CD4-positive, alpha-beta T cell treated with Interleukin-21 for 1 hour (primary cell): Measurements from ENCODE around the gene RPS2.

Source experiments
- DNase-seq: peaks from one replicate; pipeline ENCODE4 v3.0.0-alpha.2; 2020

The RPS2 gene

DNA sequence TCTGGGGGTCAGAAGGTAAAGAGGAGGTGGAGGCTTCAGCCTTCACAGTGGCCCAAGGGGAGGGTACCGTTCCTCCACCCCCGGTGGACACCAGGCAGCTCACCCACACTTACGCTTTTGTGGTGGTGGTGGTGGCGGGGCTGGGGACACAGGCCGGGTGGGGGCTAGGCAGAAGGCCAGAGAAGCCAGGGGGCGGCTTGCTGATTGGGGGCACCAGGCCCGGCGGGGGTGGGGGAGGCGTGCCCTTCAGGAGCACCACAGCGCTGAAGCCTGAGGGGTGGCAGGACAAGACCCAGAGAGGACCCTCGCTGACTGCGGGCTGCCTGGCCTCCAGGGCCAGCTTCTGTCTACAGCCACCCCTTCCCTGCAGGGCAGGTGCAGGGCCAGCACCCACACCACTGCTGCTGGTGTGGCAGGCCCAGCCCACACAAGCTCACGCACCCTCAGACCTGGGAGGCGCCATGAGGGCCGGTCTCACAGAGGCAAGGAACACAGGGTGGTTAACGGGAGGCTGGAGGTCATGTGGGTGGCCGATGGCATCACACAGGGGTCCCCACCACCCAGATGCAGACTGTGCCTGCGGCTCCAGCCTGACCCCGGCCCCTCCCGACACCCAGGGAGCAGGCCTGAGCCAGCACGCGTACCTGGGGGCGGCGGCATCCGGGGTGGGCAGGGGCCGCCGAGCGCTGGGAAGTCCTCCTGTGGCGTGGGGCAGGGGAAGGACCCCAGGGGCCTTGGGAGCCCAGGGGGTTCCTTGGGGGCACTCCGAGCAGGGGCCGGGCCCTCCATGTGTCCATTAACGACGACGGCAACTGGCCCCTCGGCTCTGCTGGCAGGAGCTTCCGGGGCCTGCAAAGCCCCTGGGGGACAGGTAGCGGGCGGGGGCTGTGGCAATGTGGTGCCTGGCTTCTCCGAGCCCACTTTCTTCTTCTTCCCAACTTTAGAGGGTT is 34.5 kb upstream of the RPS2 start:
- no peak for DNase-seq

DNA sequence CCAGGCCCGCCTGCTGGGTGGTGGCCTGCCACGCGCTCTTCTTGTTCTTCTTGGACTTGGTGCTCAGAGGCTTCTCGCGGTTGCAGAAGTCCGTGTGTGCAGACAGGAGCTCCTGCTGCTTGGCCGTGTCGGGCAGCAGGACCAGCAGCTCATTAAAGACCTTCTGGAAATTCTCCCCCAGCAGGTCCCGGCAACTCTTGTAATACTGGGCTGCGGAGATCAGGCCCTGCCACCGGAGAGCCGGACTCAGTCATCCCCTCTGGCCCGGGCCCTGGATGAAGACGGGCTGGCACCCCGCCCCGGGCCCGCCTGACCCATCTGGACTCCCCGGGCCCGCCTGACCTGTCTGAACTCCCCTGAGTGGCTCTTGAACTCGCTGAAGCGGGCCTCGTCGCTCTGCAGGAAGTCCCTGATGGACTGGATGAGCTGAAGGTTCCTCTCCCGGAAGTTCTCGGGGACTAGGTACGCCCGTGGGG is 33.8 kb upstream of the RPS2 start:
- DNase-seq, result no peak

DNA sequence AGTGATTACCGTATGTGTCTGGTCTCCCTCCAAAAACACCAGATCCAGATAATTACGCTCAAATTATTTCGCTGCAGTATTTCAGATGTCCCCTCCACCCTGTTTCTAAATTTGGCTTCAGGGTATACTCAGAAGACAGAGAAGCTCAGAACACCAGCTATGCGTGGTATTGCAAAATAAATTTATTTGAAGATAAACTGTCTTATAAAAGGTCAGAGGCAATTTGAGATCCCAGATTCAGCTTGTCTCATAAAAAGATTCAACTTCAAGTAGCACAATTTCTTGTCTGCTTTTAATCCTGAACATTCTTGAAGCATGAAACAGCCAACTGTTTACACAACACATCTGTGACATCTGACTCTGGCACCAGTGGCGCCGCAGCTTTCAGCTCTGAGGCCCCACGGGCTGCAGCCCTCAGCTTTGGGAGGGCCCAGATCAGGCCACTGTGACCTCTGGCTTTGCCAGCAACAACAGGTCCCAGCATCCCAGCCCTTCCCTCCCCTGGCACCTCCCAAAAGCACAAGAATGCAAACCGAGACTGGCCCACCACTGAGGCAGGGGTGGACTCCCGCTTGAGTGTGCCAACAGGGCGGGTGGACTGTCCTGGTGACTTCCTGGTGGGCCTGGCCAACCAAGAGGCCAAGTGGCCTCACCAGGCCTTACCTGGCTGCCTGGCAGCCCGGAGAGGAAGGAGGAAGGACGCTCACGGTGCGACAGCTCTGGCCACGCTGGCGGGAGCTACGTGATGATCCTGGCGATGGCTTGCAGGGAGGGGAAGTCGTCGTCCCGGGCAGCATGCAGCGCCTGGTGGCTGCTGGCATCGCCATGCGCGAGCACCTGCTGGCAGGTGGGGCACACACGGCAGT is 33.1 kb upstream of the RPS2 start:
- no peak for DNase-seq

DNA sequence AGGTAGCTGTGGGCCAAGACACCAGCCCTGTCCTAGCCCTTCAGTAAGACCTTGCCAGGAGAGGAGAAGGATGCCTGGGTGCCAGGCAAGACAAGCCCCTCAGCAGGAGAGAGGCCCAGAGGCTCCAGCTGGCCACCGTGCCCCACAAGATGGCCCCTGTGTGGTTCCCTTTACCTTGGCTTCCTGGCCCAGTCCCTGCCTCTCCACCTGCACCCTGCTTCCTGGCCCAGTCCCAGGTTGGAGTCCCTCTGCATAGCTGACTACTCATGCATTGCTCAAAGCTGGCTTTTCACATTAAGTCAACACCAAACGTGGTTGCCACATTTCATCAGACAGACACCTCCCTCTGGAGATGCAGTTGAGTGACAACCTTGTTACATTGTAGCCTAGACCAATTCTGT is 29.1 kb upstream of the RPS2 start:
- DNase-seq, result peak; percentile 25

DNA sequence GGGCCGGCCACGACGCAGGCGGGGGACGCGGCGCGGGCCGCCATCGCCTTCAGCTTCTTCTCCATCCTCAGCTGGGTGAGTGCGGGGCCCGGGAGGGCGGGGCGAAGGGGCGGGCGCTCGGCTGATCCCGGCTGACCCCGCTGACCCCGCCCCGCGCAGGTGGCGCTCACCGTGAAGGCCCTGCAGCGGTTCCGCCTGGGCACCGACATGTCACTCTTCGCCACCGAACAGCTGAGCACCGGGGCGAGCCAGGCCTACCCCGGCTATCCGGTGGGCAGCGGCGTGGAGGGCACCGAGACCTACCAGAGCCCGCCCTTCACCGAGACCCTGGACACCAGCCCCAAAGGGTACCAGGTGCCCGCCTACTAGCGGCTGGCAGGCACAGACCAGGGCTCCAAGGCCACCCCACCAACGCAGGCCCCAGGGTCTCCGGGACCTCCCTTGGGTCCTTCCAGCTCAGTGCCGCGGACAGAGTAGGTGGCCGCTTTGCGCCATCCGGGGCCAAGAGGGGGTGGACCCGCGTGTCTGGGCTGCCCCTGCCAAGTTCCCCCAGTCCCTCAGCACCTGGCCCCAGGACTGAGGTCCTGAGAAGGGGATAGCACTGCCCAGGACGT is 28.2 kb upstream of the RPS2 start:
- DNase-seq, result no peak

DNA sequence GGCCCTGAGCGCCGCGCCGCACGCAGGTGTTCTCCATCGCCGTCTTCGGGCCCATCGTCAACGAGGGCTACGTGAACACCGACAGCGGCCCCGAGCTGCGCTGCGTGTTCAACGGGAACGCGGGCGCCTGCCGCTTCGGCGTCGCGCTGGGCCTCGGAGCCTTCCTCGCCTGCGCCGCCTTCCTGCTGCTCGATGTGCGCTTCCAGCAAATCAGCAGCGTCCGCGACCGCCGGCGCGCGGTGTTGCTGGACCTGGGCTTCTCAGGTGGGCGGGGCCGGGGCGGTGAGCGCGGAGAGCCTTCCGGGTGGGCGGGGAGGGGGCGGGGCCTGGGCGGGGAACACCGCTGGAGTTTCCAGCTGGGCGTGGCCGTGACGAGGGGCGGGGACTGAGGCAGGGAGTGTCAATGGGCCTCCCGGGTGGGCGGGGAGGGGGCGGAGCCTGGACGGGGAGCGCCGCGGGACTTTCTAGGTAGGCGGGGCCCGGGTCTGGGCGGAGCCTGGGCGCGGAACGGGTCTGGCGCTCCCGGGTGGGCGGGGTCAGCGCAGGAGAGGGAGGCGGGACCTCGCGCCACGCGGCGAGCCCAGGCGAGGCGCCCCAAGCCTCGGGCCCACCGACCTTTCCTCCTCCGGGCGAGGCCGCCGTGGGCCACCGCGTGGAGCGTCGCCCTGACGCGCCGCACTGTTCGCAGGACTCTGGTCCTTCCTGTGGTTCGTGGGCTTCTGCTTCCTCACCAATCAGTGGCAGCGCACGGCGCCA is 27.5 kb upstream of the RPS2 start:
- DNase-seq, result peak; percentile 98

DNA sequence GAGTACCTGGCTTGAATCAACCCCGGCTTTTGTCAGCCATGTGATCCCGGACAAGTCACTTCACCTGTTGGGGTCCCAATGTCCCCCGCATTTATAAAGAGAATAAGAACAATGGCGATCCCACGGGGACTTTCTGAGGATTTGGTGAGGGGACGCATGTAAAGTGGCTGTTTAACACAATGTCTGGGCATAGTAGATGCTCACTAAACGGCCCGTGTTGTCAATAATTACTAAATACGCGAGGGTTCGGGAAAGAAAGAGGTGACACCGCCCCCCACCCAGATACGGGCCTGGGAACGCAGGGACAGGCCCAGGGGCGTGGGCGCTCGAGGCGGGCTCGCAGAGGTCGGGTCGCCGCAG is 26.9 kb upstream of the RPS2 start:
- no peak for DNase-seq

DNA sequence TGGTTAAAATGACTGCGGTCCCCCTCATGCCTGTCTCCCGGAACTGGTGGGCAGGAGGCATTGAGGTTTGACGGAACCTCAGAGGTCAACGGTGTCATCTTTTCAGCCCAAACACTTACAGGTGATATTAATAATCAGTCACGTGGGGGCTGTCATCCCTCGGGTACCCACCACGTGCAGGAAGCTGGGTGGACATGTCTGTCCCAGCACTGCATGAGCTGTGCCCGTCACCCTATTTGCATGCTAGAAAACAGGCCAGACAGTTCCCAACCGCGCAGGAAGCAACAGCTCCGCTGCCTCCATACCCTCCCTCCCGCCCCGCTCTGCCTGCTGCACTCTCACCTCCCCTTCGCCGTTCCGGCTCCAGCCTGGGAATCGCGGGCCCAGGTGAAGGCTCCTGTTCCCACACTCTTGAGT is 26.5 kb upstream of the RPS2 start:
- peak; percentile 73 for DNase-seq

DNA sequence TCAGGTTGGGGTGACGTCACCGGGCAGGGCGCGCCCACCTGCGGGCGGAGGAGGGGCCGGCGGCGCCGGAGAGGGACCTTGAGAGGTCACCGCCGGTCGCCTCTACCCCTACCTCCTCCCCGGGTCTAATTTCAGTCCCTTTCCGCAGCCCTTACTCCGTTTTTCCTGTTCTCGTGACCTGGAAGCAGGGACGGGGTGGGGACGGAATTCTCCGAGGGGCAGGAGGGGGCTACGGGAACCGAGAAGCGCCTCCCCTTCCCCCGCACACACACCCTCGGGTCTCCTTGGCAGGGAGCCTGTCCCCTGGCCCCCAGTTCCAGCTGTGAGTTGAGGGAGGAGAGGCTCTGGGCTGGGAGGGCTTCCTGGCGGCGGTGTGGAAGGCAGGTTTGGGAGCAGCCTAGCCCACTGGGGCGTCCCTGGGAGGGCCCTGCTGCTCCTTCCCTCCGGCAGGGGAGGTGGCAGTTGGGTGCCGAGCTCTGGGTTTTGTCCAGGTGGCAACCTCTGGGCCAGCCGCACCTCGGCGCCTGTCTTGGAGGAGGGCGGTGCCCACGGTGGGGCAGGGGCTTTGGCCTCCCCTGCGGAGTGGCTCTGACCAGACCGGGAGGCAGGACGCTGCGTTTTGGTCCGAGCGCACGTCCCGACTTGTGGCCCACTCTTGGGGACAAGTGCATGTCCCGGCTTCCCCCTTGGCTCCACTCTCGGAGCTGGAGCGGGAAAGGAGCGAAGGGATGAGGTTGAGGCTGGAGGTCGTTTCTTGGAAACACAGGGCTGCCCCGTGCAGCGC is 25.9 kb upstream of the RPS2 start:
- DNase-seq, result peak; percentile 63

DNA sequence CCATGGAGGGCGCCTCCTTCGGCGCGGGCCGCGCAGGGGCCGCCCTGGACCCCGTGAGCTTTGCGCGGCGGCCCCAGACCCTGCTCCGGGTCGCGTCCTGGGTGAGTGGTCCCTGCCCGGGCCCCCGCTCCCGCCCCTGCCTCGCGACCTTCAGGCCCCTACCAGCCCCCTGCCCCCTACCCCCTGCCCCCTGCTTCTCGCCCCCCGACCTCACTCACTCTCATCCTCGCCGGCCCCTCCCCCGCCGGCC is 25.4 kb upstream of the RPS2 start:
- DNase-seq, result no peak

DNA sequence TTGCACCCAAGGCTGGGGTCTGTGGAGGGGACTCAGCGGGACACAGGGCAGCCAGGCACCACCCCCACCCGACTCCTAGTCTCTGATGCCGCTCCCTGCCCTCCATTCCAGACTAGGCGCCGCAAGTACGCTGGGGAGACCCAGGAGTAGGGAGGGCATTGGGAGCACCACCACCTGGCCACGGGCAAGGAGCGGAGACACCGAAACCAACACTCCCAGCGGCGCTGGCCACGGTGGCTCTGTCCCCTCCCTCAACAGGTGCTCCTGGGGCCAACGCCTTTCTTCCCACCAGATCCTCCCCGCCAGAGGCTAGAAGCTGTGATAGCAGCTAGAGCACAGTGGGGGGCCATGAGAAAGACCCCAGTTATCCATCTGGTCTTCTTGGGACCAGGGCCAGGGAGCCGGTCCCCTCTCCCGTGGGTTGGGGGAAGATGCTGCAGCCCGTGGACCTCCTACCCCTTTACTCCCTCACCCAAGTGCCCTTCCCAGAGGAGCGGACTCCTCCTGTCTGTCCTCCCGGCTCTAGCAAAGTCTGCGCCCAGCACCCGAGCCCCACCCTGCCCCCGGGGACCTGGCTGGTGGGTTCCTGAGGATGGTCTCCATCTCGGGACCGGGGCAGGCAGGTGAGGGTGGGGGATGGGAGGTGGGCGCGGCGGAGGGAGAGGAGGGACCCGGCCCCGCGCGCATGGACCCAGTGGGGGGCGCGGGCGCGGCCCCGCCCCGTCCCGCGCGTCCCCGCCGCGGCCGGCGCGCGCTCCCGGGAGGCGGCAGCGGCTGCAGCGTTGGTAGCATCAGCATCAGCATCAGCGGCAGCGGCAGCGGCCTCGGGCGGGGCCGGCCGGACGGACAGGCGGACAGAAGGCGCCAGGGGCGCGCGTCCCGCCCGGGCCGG is 24.8 kb upstream of the RPS2 start, which contains the start of gene SYNGR3:
Gene SYNGR3 (plus strand): TSS at position 762 of the 892 bp plus-strand sequence. CDS start 133 bp downstream, outside the sequence.
- DNase-seq, result no peak

DNA sequence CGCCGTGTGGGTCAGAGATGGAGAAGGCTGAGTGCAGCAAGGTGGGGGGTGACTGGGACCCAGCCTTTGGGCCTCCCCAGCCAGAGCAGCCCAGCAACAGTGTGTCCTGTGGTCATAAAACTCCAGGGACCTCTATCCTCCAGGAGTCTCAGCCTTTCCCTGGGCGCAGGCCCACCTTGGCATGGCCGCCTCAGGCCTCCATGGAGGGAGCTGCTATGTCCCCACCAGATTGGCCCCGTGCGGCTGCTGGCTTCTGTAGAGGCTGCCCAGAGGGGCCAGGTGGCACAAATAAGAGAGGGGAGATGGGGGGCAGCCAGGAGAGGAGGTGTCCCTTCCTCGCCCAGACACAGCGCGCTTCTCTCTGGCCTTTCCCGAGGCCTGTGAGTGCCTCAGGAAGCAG is 22.6 kb upstream of the RPS2 start:
- DNase-seq, result no peak

DNA sequence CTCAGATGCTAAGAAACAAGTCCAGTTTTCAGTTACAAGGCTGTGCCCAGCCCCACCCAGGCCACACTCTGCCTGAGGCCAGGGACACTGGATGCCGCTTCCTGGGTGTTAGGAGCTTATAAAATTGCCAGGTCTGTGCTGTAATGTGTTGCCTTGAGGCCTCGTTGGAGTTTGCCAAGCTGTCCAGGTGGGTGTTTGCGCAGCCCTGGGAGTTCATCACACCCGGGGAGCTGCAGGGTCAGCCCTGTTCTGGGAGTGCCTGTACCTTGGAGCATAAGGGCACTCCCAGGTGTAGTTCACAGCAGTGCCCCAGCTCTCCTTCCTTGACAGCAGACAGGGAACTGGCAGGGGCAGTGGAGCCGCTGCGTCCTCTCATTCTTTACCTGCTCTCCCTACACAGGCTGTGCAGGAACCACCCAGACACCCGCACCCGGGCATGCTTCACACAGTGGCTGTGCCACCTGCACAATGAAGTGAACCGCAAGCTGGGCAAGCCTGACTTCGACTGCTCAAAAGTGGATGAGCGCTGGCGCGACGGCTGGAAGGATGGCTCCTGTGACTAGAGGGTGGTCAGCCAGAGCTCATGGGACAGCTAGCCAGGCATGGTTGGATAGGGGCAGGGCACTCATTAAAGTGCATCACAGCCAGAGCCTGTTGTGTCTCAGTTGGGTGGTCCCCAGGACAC is 21.0 kb upstream of the RPS2 start:
- DNase-seq, result no peak

DNA sequence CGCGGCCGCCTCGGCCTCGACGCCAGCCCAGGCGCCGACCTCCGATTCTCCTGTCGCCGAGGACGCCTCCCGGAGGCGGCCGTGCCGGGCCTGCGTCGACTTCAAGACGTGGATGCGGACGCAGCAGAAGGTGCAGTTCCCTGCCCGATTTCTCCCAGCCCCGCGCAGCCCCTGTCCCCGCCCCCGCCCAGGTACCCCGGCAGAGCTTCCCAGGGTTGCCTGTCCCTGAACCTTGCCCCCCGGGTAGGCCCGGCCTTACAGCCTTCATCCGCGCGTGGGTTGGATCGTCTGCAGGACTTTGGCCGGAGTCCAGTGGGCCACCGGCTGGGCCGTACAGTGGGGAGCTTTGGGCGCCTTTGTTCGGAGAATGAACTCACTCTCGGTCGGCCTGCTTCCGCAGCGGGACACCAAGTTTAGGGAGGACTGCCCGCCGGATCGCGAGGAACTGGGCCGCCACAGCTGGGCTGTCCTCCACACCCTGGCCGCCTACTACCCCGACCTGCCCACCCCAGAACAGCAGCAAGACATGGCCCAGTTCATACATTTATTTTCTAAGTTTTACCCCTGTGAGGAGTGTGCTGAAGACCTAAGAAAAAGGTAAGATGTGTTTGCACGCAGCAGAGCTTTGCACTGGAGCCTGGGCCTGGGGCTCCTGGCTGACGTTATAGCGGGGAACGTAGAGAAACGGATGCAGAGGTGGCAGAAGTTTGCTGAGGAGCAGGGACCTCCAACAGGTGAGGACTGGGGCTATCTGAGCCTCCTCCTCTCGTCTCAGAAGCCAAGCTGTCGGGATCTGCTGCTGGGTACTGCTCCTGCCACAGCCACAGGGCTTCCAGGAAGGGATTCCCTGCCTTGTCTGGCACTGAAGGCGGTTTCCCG is 20.0 kb upstream of the RPS2 start:
- no peak for DNase-seq

DNA sequence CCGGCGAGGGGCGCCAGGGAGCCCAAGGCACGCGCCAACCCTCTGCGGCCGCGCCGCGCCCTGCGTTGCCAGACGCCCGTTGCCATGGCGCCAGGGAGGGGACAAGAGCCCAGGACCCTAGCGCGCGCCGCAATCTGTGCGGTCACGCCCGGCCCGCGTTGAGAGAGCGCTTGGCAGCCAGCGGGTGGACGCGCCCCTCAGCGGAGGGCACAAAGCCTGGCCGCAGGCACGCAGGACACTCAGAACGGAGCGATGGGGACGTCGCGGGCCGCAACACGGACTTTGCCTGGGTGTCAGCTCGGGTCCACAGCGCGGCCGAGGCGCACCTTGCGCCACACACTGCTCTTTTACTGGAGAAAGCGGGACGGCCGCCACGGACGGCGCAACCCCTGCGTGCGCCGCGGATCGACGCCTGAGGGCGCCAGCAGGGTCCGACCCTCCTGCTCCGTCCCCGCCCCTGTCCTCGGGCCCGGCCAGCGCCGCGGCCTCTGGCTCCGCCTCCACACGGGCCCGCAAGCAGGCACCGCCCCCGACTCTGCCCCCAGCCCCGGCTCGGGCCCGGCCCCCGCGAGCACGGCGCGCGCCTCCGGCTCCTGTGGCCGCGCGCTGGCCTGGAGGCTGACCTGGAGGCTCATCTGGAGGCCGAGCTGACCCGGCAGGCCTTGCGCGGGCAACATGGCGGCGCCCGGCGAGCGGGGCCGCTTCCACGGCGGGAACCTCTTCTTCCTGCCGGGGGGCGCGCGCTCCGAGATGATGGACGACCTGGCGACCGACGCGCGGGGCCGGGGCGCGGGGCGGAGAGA is 19.1 kb upstream of the RPS2 start, which contains the start of gene GFER:
Gene GFER (plus strand): TSS at position 650 of the 803 bp plus-strand sequence. CDS start 26 bp downstream, at position 676.
- peak; percentile 82 for DNase-seq

DNA sequence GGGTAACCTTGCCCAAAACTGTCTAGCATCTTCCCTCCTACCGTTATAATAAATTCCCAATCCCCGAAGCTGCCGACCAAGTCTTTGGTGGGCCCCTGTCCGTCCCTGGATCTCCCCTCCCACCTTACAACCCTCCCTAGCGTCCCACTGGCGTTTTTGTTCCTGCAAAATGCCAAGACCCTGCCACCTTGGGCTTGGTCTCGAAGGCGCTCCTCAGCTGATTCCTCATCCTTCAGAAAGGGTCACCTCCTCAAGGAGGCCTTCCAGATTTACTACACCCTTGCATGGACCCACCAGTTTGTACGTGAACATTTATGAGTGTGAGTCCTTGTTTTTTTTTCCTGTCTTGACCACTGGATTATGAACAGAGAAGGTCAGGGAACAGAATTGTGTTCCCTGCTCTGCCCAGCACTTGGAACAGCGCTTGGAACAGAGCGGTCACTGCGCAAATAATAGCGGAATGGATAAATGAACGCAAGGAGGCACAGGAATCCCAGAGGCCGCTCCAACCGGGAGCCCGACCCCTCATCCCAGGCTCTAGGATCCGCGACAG is 18.4 kb upstream of the RPS2 start:
- no peak for DNase-seq

DNA sequence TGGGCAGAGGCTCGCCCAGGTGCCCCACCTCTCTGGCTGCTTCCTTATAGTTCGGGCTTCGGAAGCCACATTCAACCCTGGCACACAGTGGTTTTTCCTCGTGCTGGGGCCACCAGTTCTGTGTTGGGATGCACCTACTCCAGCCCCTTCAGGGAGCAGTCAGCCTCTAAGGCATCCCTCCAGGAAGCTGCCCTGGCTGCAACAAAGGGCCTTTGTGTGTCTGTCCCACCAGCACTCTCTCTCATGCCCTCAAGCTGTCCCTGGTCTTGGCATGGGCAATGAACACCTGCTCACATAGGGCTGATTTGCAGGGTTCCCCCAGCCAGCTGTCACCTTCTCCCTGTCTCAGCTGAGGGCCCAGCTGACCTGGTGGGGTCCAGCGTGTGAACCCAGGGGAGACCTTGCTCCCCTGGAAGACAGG is 17.4 kb upstream of the RPS2 start:
- no peak for DNase-seq

DNA sequence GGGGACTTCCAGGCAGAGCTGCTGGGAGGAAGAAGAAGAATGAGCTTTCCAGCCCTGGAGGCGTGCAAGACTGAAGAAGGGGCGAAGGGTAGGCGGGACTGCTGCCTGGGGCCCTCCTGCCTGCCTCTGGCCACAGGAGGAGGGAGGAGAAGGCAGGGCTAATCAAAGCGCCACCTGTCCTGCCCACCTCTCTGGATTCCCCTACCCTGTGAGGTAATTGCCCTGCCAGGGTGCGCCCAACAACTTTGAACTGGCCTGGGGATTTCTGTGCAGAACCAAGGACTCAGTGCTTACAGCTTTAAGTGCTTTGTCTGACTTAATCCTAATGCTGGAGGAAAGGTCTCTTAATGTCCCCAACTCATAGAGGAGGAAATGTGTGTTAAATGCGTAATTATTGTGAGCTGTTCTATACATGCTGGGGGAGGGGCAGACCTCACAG is 16.8 kb upstream of the RPS2 start, which contains the start of gene NOXO1:
Gene NOXO1 (minus strand): TSS at position 72 of the 439 bp plus-strand sequence. CDS start 290 bp downstream, outside the sequence.
- DNase-seq, result no peak
